HepG2 (cell line): ENCODE measurements around the gene ERVMER34-1. TPM values are rescaled to one million over a fixed set of nuclear protein-coding genes. Genes with fewer than 3 reads are reported as not detected.

Experiments
- CBX1 ChIP-seq: IDR thresholded peaks from one replicate; pipeline ENCODE4 v1.6.1; 2016; ENCODE audit warnings: antibody characterized with exemption, low read depth
- CBX5 ChIP-seq: sonication (generic); formaldehyde crosslinking; IDR thresholded peaks from 2 replicates; pipeline ENCODE4 v1.4.0; 2020; ENCODE audit warnings: missing genetic modification reagents, borderline replicate concordance
- HDAC6 ChIP-seq: fragments of 200-600 bp; sonication (generic); IDR thresholded peaks from 2 replicates; pipeline ENCODE4 v1.7.0; 2017; ENCODE audit warnings: mild to moderate bottlenecking, antibody characterized with exemption, low read length, low read depth
- HOXD1 ChIP-seq: sonication (generic); formaldehyde crosslinking; IDR thresholded peaks from 2 replicates; pipeline ENCODE4 v1.5.0; 2020; ENCODE audit warnings: missing genetic modification reagents
- MAFF ChIP-seq: IDR thresholded peaks from 2 replicates; pipeline ENCODE4 v1.6.1; 2011; ENCODE audit warnings: low read depth, low read length, improper control_type of control experiment
- REL ChIP-seq: sonication (generic); formaldehyde crosslinking; conservative IDR thresholded peaks from 2 replicates; pipeline ENCODE4 v1.8.0; 2022; ENCODE audit warnings: mild to moderate bottlenecking, missing genetic modification reagents, moderate library complexity
- TOE1 ChIP-seq: sonication (generic); formaldehyde crosslinking; IDR thresholded peaks from 2 replicates; pipeline ENCODE4 v1.4.0; 2020; ENCODE audit warnings: mild to moderate bottlenecking, missing genetic modification reagents
- ZBTB3 ChIP-seq: sonication (generic); formaldehyde crosslinking; IDR thresholded peaks from 2 replicates; pipeline ENCODE4 v1.4.0; 2020; ENCODE audit warnings: low read depth, mild to moderate bottlenecking, moderate library complexity, missing genetic modification reagents, borderline replicate concordance
- ZNF331 ChIP-seq: sonication (generic); formaldehyde crosslinking; IDR thresholded peaks from 2 replicates; pipeline ENCODE4 v1.4.0; 2020; ENCODE audit warnings: missing genetic modification reagents
- ZNF33A ChIP-seq: sonication (generic); formaldehyde crosslinking; IDR thresholded peaks from 2 replicates; pipeline ENCODE4 v1.5.1; 2020; ENCODE audit warnings: missing genetic modification reagents, mild to moderate bottlenecking, moderate library complexity, borderline replicate concordance
- ZNF562 ChIP-seq: sonication (generic); formaldehyde crosslinking; IDR thresholded peaks from 2 replicates; pipeline ENCODE4 v1.8.0; 2022; ENCODE audit warnings: missing genetic modification reagents, borderline replicate concordance
- ZNF672 ChIP-seq: sonication (generic); formaldehyde crosslinking; IDR thresholded peaks from 2 replicates; pipeline ENCODE4 v1.8.1; 2022; ENCODE audit warnings: missing genetic modification reagents
- polyA plus RNA-seq, 8 experiments: library from polyadenylated mRNA; depleted of rRNA in 3 of 8; stranded (reverse) in 7 of 8; unstranded in 1 of 8; fragments of >200 nt; fragmentation: Illumina TruSeq in 4 of 8; extraction: Trizol in 4 of 8; gene quantifications; 2 replicates each; pipeline versions ENCODE4 v1.2.1 to v1.2.3, GENCODE V29; 2011 to 2016; ENCODE audit warnings: low read depth in 4 of 8, missing spikeins in 1 of 8, mixed read lengths in 1 of 8; ENCODE audit not compliant: insufficient read depth in 1 of 8
- total RNA-seq, 5 experiments: library from RNA; depleted of rRNA; stranded (reverse); fragments of >200 nt; fragmentation: Illumina TruSeq; extraction: Trizol; gene quantifications; 2 replicates each; pipeline ENCODE4 v1.2.3, GENCODE V29; 2016; ENCODE audit warnings: low read depth in 1 of 5
- TF ChIP-seq, protein P1 (sequence below), 2 experiments: IDR thresholded peaks; 2 replicates each; pipeline ENCODE4 v1.6.1; 2011 to 2012; ENCODE audit warnings: low read length in 2 of 2, borderline replicate concordance in 1 of 2, low read depth in 1 of 2, mild to moderate bottlenecking in 1 of 2, moderate library complexity in 1 of 2
- TF ChIP-seq, protein P2 (sequence below): sonication (generic); formaldehyde crosslinking; IDR thresholded peaks from 2 replicates; pipeline ENCODE4 v1.5.0; 2020; ENCODE audit warnings: missing genetic modification reagents
- TF ChIP-seq, protein P3 (sequence below): sonication (generic); formaldehyde crosslinking; IDR thresholded peaks from 2 replicates; pipeline ENCODE4 v1.4.0; 2020; ENCODE audit warnings: mild to moderate bottlenecking, missing genetic modification reagents, borderline replicate concordance
- TF ChIP-seq, protein P4 (sequence below): IDR thresholded peaks from 2 replicates; pipeline ENCODE4 v1.6.1; 2016; ENCODE audit warnings: mild to moderate bottlenecking
- TF ChIP-seq, protein P5 (sequence below): sonication (generic); formaldehyde crosslinking; IDR thresholded peaks from 2 replicates; pipeline ENCODE4 v1.5.1; 2020; ENCODE audit warnings: mild to moderate bottlenecking, missing genetic modification reagents, moderate library complexity
- TF ChIP-seq, protein P6 (sequence below): sonication (generic); formaldehyde crosslinking; IDR thresholded peaks from 2 replicates; pipeline ENCODE4 v1.4.0; 2020; ENCODE audit warnings: missing genetic modification reagents, low read depth, mild to moderate bottlenecking, borderline replicate concordance

The ERVMER34-1 gene
- total and polyA plus RNA-seq, 2 of the 13 experiments (the other 11 are each of a cell fraction or from before 2014, with no cell fraction given): 0.04 to 0.35 TPM

DNA sequence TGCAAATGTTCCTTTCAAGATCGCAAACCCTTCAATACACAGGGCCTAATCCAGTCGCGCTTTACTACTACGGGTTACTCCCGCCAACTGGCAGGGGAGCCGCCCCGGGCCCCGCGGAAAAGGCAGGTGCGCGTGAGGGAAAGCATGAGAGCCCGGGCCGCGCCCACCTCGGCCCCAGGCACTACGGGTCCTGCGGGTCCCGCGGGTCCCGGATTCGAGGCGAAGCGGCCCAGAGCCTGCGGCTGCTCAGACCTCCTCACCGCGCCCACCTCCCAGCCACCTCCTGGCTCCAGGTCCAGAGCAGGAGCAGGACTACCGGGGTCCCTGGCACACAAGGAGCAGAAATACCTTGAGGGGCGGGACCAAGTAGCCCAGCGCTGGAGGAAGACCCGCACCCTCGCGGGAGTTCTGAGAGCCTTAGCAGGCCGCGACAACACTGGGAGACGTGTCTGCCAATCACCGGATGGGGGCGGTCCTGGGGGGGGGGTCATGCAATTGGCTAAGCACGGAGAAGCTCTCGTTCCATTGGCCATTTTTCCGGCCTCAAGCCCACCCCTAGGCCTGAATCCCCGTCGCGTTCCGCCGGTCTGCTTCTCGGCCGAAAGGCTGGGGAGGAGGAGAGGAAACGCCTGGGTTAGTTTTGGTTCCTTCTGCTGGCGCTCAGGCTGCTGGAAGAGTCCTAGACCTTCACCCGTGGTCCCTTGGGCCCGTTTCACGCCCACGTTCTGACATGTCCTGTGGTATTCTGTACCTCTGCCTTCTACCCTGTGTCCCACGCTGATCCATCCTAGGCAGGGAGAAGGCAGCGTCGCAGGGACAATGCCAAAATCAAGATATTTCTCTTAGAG is 29.0 kb downstream of the ERVMER34-1 start (continued):
- TF ChIP-seq, protein P1, sequence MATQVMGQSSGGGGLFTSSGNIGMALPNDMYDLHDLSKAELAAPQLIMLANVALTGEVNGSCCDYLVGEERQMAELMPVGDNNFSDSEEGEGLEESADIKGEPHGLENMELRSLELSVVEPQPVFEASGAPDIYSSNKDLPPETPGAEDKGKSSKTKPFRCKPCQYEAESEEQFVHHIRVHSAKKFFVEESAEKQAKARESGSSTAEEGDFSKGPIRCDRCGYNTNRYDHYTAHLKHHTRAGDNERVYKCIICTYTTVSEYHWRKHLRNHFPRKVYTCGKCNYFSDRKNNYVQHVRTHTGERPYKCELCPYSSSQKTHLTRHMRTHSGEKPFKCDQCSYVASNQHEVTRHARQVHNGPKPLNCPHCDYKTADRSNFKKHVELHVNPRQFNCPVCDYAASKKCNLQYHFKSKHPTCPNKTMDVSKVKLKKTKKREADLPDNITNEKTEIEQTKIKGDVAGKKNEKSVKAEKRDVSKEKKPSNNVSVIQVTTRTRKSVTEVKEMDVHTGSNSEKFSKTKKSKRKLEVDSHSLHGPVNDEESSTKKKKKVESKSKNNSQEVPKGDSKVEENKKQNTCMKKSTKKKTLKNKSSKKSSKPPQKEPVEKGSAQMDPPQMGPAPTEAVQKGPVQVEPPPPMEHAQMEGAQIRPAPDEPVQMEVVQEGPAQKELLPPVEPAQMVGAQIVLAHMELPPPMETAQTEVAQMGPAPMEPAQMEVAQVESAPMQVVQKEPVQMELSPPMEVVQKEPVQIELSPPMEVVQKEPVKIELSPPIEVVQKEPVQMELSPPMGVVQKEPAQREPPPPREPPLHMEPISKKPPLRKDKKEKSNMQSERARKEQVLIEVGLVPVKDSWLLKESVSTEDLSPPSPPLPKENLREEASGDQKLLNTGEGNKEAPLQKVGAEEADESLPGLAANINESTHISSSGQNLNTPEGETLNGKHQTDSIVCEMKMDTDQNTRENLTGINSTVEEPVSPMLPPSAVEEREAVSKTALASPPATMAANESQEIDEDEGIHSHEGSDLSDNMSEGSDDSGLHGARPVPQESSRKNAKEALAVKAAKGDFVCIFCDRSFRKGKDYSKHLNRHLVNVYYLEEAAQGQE (IDR thresholded peaks at IDR 0.05; ENCODE audit: borderline replicate concordance in 1 of 2, low read depth in 1 of 2, low read length in 2 of 2): no peak
- no peak for TF ChIP-seq REL
- no peak for TF ChIP-seq CBX1
- TF ChIP-seq, protein P2, sequence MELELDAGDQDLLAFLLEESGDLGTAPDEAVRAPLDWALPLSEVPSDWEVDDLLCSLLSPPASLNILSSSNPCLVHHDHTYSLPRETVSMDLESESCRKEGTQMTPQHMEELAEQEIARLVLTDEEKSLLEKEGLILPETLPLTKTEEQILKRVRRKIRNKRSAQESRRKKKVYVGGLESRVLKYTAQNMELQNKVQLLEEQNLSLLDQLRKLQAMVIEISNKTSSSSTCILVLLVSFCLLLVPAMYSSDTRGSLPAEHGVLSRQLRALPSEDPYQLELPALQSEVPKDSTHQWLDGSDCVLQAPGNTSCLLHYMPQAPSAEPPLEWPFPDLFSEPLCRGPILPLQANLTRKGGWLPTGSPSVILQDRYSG (CRISPR knock-in tag): no peak
- TF ChIP-seq ZNF33A (CRISPR knock-in tag): no peak
- no peak for TF ChIP-seq HOXD1 (CRISPR knock-in tag)
- TF ChIP-seq CBX5 (CRISPR knock-in tag): no peak
- TF ChIP-seq, protein P3, sequence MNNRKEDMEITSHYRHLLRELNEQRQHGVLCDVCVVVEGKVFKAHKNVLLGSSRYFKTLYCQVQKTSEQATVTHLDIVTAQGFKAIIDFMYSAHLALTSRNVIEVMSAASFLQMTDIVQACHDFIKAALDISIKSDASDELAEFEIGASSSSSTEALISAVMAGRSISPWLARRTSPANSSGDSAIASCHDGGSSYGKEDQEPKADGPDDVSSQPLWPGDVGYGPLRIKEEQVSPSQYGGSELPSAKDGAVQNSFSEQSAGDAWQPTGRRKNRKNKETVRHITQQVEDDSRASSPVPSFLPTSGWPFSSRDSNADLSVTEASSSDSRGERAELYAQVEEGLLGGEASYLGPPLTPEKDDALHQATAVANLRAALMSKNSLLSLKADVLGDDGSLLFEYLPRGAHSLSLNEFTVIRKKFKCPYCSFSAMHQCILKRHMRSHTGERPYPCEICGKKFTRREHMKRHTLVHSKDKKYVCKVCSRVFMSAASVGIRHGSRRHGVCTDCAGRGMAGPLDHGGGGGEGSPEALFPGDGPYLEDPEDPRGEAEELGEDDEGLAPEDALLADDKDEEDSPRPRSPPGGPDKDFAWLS (CRISPR knock-in tag): no peak
- TF ChIP-seq ZNF562 (CRISPR knock-in tag): no peak
- no peak for TF ChIP-seq TOE1
- TF ChIP-seq, protein P4, sequence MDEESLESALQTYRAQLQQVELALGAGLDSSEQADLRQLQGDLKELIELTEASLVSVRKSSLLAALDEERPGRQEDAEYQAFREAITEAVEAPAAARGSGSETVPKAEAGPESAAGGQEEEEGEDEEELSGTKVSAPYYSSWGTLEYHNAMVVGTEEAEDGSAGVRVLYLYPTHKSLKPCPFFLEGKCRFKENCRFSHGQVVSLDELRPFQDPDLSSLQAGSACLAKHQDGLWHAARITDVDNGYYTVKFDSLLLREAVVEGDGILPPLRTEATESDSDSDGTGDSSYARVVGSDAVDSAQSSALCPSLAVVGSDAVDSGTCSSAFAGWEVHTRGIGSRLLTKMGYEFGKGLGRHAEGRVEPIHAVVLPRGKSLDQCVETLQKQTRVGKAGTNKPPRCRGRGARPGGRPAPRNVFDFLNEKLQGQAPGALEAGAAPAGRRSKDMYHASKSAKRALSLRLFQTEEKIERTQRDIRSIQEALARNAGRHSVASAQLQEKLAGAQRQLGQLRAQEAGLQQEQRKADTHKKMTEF: peak; percentile 44; the same call in 1 of the 2 replicates
- TF ChIP-seq, protein P5, sequence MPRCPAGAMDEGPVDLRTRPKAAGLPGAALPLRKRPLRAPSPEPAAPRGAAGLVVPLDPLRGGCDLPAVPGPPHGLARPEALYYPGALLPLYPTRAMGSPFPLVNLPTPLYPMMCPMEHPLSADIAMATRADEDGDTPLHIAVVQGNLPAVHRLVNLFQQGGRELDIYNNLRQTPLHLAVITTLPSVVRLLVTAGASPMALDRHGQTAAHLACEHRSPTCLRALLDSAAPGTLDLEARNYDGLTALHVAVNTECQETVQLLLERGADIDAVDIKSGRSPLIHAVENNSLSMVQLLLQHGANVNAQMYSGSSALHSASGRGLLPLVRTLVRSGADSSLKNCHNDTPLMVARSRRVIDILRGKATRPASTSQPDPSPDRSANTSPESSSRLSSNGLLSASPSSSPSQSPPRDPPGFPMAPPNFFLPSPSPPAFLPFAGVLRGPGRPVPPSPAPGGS (CRISPR knock-in tag): no peak
- no peak; the same call in 1 of the 2 replicates for TF ChIP-seq ZNF331 (CRISPR knock-in tag)
- 0 out of 2 replicates have a peak, but pooled peaks have one; percentile 21 for TF ChIP-seq ZBTB3
- TF ChIP-seq ZNF672 (CRISPR knock-in tag): no peak
- no peak for TF ChIP-seq HDAC6
- no peak for TF ChIP-seq MAFF
- TF ChIP-seq, protein P6, sequence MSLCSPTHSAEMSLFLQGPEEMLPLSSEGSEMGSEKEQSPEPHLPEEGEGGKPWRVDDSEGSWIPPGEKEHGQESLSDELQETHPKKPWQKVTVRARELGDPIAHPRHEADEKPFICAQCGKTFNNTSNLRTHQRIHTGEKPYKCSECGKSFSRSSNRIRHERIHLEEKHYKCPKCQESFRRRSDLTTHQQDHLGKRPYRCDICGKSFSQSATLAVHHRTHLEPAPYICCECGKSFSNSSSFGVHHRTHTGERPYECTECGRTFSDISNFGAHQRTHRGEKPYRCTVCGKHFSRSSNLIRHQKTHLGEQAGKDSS (CRISPR knock-in tag): no peak
